Thyroid gland (tissue), 4 donors: Measurements from ENCODE around the gene C2CD2L. TPM values are rescaled to one million over a fixed set of nuclear protein-coding genes. Genes with fewer than 3 reads are reported as not detected.

Experiments used
- DNase-seq, 2 donors: peaks; one replicate each; pipeline ENCODE4 v3.0.0-alpha.2; 2019
- H3K27ac ChIP-seq, 3 donors: fragments of 200-600 bp; sonication (generic); 1 replicate in 2 of 3; 2 replicates in 1 of 3; pipeline ENCODE4 v1.5.1; 2016 to 2019; ENCODE audit warnings: mild to moderate bottlenecking in 1 of 3, moderate library complexity in 1 of 3
- H3K27me3 ChIP-seq: fragments of 200-600 bp; sonication (generic); one replicate; pipeline ENCODE4 v1.5.1; 2019
- H3K36me3 ChIP-seq, 2 donors: fragments of 200-600 bp; sonication (generic); one replicate each; pipeline ENCODE4 v1.5.1; 2016 to 2019
- H3K4me1 ChIP-seq, 2 donors: fragments of 200-600 bp; sonication (generic); one replicate each; pipeline ENCODE4 v1.5.1; 2017 to 2019
- H3K4me3 ChIP-seq, 3 donors: fragments of 200-600 bp; sonication (generic); replicated peaks in 1 of 3; 1 replicate in 2 of 3; 2 replicates in 1 of 3; pipeline ENCODE4 v1.5.1; 2016; ENCODE audit warnings: mild to moderate bottlenecking in 1 of 3
- H3K9me3 ChIP-seq: fragments of 200-600 bp; sonication (generic); one replicate; pipeline ENCODE4 v1.5.1; 2017
- CTCF ChIP-seq, 6 experiments: fragments of 200-600 bp in 3 of 6; fragments of 450-650 bp in 3 of 6; sonication (generic) in 3 of 6; IDR thresholded peaks; one replicate each; pipeline ENCODE4 v1.5.1; 2016 to 2019; ENCODE audit warnings: antibody characterized with exemption in 6 of 6, mild to moderate bottlenecking in 2 of 6, inconsistent platforms in 1 of 6, moderate library complexity in 1 of 6
- POLR2A ChIP-seq, 2 donors: fragments of 450-650 bp; IDR thresholded peaks; one replicate each; pipeline ENCODE4 v1.6.1; 2017; ENCODE audit warnings: antibody characterized with exemption in 2 of 2, mild to moderate bottlenecking in 2 of 2, moderate library complexity in 1 of 2
- WGBS, 2 donors: methylation state at CpG; one replicate each; pipeline ENCODE4 v1.1.5; 2017; 5-methylcytosine and 5-hydroxymethylcytosine counted together
- intact Hi-C: fragments of 100-400 bp; cut with DNase I; formaldehyde crosslinking; loops from one replicate; pipeline ENCODE4 v1.15.1; 2023
- total RNA-seq, 4 donors: library from RNA; depleted of rRNA; stranded (reverse); fragments of >200 nt; gene quantifications; one replicate each; pipeline ENCODE4 v1.2.3, GENCODE V29; 2016

Gene C2CD2L
- total RNA-seq, 4 donors from 2014 or later, result 6.7 to 8.9 (median 7.9) TPM

- no peaks in the 10 kb centered on the region for H3K27me3 ChIP-seq
- H3K9me3 ChIP-seq, result no peaks in the 10 kb centered on the region
- TF ChIP-seq CTCF (IDR thresholded peaks at IDR 0.05) (no peak), POLR2A (IDR thresholded peaks at IDR 0.05) (no peak)
- peaks cover 6 to 7% of the 10 kb centered on the region in 2 donors for H3K4me1 ChIP-seq
- H3K36me3 ChIP-seq, result no peaks in the 10 kb centered on the region
- intact Hi-C loops, result no loop called here
- H3K27ac ChIP-seq, result no peak overlapping the region
- H3K4me3 ChIP-seq, result no peak overlapping the region
- WGBS, 2 donors, result 65 to 72% methylated on average over 8 of the region's 8 CpGs
- peak in 1 of 2 donors; percentile 14 for DNase-seq
Observed at GRCh38 chr11:119155733-119156492, 48.8 kb downstream of the C2CD2L start.

DNA sequence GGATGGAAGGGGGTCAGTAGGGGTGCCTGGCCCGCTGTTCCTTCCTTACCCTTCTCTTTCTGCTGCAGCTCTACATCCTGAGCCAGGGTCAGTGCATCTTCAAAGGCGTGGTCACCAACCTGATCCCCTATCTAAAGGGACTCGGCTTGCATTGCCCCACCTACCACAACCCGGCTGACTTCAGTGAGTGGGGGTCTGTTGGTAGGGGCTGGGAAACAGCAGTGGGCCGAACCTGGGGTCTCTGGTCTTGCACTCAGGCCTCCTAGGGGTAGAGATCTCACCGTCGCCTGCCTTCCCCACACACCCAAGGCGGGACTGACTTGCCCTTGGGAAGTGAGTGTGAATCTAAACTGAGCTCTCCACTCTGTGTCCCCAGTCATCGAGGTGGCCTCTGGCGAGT lies 49.4 kb downstream of the C2CD2L start:
- Histone ChIP-seq H3K9me3 (no peaks in the 10 kb centered on the region), H3K4me3 (no peak overlapping the region), H3K27ac (no peak overlapping the region), H3K4me1 (peaks cover 6 to 7% of the 10 kb centered on the region in 2 donors), H3K36me3 (no peaks in the 10 kb centered on the region), H3K27me3 (no peaks in the 10 kb centered on the region)
- 91 to 97% methylated on average over 6 to 7 of the region's 10 CpGs for WGBS, 2 donors
- DNase-seq, result no peak
- no peak for TF ChIP-seq CTCF (IDR thresholded peaks at IDR 0.05)
- no peak for TF ChIP-seq POLR2A (IDR thresholded peaks at IDR 0.05)
- intact Hi-C loops, result no loop called here

- peaks cover 6 to 7% of the 10 kb centered on the region in 2 donors for H3K4me1 ChIP-seq
- H3K9me3 ChIP-seq, result no peaks in the 10 kb centered on the region
- H3K36me3 ChIP-seq, result no peaks in the 10 kb centered on the region
- no peak overlapping the region for H3K4me3 ChIP-seq
- TF ChIP-seq CTCF (IDR thresholded peaks at IDR 0.05) (no peak), POLR2A (IDR thresholded peaks at IDR 0.05) (no peak)
- intact Hi-C loops, result no loop called here
- DNase-seq, result peak; percentile 27 to 44
- H3K27me3 ChIP-seq, result no peaks in the 10 kb centered on the region
- H3K27ac ChIP-seq, result no peak overlapping the region
- WGBS, 2 donors, result 61 to 64% methylated on average over 3 of the region's 3 CpGs
Observed at GRCh38 chr11:119157063-119157462, 49.9 kb downstream of the C2CD2L start.

DNA sequence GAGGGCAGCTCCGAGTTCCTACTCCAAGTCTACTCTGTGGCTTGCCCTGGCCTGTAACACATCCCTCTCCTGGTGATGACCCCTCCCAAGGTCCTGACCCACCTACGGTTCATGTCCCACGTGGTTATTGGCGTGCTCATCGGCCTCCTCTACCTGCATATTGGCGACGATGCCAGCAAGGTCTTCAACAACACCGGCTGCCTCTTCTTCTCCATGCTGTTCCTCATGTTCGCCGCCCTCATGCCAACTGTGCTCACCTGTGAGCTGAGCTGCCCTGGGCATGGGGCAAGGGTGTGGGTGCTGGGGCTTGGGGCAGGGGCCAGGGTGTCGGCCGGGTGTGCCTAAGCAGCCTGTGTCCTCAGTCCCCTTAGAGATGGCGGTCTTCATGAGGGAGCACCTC lies 51.3 kb downstream of the C2CD2L start:
- whole genome bisulfite sequencing, 2 donors, result 91 to 95% methylated on average over 12 of the region's 13 CpGs
- H3K36me3 ChIP-seq, result no peaks in the 10 kb centered on the region
- no peaks in the 10 kb centered on the region for H3K9me3 ChIP-seq
- intact Hi-C loops, result no loop called here
- H3K4me1 ChIP-seq, result peaks cover 6 to 7% of the 10 kb centered on the region in 2 donors
- H3K4me3 ChIP-seq, result no peak overlapping the region
- TF ChIP-seq CTCF (IDR thresholded peaks at IDR 0.05), result no peak
- no peak for TF ChIP-seq POLR2A (IDR thresholded peaks at IDR 0.05)
- no peak overlapping the region for H3K27ac ChIP-seq
- no peaks in the 10 kb centered on the region for H3K27me3 ChIP-seq
- DNase-seq, result no peak

DNA sequence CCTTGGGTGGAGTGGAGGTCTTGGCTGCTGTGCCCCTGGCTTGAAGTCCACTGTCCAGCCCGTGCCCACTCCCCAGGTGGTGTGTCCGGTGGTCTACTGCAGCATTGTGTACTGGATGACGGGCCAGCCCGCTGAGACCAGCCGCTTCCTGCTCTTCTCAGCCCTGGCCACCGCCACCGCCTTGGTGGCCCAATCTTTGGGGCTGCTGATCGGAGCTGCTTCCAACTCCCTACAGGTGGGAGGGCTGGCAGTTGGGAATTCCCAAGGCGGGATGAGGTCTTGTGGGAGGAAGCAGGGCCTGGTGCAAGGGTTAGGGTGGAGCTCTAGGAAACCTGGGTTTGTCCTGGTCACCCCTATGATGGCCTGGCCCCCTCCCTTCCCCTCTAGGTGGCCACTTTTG lies 53.0 kb downstream of the C2CD2L start:
- WGBS, 2 donors, result 90 to 93% methylated on average over 3 to 7 of the region's 9 CpGs
- Histone ChIP-seq H3K36me3 (no peaks in the 10 kb centered on the region), H3K27me3 (no peaks in the 10 kb centered on the region), H3K27ac (no peak overlapping the region), H3K9me3 (no peaks in the 10 kb centered on the region), H3K4me3 (no peak overlapping the region), H3K4me1 (peaks cover 11 to 13% of the 10 kb centered on the region in 2 donors)
- intact Hi-C loops, result no loop called here
- DNase-seq, result no peak
- TF ChIP-seq CTCF (IDR thresholded peaks at IDR 0.05), result no peak
